NOMO-1 treated with dmso at 0.1 percent for 144 hours (cell line): ENCODE data around the gene KDM6B.

ENCODE experiments used
- DNase-seq: peaks from one replicate; lab custom pipeline; 2025; ENCODE audit not compliant: unreplicated experiment; lab: John Stamatoyannopoulos, UW

The KDM6B gene

DNA sequence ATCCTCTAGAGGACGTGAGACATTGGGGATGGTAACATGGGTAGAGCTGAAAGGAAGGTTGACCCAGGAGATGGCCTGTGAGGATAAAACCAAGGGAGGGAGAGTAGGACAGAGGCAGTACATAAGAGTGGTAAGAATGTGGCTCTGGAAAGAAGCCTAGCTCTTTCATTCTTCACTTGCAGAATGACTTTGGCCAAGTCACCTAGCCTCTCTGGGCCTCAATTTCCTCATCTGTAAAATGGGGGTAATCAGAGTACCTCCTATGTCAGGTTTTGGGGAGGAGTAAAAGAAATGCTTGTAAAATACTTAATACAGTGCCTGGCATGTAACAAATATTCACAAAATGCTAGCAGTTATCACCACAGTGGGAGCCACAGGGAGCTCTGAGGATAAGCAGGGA lies 6.9 kb downstream of the KDM6B start:
- DNase-seq, result no peak

DNA sequence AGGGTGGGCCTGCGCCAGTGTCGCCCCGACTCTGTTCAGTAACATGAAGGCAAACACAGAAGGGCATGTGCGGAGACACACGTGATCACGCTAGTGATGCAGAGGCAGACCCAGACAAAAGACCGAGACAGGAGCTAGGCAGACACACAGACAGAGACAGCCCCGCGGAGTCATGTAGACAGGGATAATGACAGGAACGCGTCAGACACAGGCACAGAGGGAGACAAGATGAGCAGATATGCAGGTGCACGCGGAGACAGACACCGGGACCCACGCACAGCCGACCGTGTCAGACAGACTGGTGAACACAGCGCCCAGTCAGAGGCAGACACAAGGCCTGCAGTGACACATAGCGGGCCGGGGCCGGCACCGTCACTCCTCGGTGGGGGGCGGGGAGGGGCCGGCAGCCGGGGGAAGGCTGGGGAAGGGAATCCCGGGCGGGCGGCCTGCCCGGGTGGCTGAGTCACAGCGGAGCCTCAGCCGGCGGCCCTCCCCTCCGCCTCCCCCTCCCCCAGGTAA lies 7.4 kb downstream of the KDM6B start:
- peak; percentile 64 for DNase-seq

DNA sequence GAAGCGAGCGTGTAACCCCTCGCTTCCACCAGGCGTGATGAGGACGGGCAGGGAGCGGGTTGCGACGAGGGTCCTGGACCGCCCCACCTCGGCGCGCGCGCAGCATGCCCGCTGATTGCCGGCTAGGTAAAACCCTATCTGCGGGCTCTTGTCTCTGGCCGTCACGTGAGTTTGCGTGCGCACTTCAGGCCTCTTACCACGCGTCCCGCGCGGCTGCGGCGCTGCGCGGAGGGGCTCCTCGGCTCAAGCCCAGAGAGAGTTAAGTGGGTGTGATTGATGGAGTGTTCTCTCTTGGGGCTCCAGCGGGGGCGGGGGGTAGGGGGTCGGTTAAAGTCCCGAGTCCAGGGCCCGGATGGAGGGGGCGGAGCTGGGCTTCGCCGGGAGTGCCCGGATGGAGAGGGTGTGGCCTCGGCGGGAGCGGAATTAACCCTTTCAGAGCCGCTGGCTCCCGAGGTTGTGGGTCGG lies 7.9 kb downstream of the KDM6B start:
- peak; percentile 64 for DNase-seq

DNA sequence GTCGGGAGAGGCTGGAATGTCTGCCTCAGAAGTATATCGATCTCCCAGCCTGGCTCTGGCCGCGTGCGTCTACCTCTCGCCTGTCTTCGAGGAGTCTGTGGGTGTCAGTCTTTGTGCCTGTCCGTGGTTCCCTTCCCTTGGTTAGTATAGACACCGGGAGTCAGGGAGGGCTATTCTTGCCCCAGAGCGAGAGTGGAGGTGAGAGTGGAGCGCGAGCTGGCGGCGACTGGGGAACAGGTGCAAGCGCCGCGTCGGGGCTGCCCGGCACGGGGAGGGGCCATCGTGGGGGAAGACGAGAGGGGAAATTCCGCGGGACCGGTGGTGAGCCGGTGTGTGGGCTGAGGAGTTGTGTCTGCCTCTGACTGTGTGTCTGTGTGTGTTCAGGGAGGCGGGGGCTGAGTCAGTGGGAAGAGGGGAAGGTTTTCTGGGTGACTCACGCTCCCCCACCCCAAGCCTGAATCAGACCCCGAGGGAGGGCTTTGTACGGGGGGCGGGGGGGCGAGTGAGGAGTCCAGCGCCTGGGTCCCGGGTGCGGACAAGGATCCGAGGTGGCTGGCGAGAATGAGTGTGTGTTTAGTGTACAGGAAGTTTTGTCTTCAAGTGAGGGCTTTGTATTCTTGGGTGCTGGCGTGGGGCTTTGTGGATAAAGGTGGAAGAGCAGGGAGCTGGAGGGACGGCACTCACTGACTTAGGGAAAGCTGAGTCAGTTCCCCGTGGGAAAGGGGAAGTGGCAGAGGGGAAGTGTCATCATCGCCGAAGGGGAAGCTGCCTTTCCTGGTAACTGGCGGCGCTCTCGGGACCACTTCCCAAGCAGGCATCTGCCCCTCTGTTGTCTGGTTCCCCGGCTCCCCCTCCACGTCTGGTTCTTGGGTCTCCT lies 8.6 kb downstream of the KDM6B start:
- peak; percentile 43 for DNase-seq

DNA sequence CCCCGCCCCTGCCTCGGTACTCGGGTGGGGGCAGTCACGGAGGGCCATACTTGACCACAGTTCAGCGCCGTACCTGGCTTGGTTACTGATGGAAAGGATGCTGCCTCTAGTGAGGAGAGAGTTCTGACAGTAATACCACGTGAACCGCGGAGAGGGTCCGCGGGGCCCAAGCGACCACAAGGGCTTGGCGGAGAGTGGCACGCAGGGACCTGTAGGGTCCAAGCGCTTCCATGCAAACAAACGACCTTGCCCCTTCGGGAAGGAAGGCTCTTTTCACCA lies 9.2 kb downstream of the KDM6B start:
- DNase-seq, result no peak

DNA sequence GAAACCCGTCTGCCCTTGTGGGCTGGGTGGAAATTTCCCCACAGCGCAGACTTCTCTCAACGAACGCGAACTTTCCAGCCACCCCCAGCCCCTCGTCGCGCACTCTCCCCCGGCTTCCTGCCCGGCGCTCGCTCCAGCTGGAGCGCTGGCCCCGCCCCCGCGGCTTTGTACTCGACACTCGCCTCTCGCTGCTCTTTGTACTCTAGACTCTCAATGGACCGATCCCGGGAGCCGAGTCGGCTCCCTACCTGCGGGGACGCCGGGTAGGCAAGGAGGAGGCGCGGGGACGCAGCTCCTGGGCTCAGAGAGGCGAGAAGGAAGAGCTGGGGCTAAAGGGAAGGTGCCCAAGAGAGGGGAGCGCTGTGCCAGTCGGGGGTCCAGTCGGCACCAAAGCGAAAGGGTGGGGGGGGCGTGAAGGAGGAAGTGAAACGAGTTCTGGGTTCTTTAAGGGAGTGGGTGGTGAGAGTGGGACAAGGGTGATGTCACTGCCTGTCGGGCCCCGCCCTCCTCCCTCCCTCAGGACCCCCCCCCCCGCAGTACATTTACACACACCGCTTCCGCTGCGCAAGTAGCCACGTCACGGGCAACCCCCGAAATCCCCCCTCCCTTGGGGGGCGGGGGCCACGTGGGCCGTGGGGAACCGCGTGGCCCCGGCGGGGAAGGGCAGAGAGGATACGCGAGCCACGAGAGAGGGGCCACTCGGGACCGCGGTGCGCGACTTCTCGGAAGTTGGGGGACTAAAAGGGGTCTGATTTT lies 9.7 kb downstream of the KDM6B start:
- peak; percentile 72 for DNase-seq

DNA sequence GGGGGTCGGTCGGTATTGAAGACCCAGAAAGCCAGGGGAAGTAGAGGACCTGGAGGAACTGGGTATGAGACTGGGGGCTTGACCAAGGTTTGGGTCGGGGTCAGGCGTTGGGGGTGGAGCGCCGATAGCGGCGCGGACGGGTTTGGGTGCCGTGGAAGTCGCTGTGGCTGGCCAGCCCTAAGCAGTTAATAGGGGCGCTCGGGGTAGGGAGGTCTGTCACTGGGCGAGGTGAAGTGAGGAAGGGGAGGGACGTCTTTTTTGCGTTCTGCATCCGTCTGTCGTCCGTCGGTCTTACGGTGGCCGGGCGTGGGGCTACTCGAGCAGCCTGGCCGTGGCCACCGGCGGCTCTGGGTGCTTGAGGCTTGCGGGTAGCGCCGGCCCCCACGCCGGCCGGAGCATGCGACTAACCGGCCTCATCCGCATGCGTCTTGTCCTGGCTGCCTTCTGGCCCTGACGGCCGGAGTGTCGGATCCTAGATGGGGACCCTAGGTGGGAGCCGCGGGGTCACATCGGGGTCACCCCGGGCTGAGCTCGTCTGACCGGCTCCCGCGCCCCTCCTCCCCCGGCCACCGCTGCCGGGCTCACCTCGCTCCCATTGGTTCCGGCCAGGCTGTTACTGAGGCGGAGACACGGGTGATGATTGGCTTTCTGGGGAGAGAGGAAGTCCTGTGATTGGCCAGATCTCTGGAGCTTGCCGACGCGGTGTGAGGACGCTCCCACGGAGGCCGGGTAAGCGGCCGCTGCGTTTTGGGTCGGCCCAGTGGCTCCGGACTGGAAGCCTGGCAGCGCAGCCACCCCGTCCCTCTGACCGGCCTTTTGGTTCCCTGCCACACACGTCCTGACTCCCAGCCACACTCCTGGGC lies 10.5 kb downstream of the KDM6B start:
- peak; percentile 91 for DNase-seq

DNA sequence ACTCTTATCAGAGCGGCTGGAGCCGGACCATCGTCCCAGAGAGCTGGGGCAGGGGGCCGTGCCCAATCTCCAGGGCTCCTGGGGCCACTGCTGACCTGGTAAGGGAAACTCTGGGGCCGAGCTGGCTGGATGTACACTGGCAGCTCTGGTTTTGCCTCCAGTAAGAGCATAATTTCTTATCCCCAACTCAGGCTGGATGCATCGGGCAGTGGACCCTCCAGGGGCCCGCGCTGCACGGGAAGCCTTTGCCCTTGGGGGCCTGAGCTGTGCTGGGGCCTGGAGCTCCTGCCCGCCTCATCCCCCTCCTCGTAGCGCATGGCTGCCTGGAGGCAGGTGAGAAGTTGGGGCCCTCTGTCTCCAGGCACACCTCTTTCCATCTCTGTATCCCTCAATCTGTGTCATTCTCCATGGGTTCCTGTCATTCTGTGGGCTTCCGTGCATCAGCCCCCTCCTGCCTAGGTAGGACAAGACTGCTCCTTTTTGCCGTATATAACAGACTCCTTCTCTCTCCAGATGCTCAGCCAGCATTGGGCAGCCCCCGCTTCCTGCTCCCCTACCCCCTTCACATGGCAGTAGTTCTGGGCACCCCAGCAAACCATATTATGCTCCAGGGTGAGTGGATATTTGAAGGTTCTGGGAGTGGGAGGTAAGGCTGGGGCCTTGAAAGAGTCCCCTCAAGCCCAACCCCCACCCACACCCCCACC lies 11.5 kb downstream of the KDM6B start:
- DNase-seq, result no peak

DNA sequence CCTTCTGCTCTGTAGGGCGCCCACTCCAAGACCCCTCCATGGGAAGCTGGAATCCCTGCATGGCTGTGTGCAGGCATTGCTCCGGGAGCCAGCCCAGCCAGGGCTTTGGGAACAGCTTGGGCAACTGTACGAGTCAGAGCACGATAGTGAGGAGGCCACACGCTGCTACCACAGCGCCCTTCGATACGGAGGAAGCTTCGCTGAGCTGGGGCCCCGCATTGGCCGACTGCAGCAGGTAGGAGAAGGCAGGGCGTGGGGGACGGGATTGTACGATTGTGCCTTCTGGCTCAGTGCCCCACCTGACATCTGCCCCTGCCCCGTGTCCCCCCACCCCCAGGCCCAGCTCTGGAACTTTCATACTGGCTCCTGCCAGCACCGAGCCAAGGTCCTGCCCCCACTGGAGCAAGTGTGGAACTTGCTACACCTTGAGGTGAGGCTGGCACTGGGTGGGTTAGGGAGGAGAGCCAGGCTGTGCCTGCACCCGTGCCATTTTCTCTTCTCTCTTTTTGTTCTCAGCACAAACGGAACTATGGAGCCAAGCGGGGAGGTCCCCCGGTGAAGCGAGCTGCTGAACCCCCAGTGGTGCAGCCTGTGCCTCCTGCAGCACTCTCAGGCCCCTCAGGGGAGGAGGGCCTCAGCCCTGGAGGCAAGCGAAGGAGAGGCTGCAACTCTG lies 12.2 kb downstream of the KDM6B start:
- DNase-seq, result no peak

DNA sequence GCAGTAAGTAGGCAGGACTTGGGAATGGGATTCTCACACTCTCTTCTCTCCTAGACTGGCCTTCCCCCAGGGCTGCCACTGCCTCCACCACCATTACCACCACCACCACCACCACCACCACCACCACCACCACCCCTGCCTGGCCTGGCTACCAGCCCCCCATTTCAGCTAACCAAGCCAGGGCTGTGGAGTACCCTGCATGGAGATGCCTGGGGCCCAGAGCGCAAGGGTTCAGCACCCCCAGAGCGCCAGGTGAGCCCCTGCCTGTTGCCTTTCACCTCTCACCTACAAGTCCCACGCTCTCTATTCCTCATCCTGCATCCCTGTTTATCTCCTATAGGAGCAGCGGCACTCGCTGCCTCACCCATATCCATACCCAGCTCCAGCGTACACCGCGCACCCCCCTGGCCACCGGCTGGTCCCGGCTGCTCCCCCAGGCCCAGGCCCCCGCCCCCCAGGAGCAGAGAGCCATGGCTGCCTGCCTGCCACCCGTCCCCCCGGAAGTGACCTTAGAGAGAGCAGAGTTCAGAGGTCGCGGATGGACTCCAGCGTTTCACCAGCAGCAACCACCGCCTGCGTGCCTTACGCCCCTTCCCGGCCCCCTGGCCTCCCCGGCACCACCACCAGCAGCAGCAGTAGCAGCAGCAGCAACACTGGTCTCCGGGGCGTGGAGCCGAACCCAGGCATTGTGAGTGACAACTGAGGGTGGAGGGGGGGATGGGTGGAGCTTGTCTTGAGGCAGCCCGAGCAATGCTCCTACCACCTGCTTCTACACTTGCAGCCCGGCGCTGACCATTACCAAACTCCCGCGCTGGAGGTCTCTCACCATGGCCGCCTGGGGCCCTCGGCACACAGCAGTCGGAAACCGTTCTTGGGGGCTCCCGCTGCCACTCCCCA lies 13.0 kb downstream of the KDM6B start:
- DNase-seq, result no peak

DNA sequence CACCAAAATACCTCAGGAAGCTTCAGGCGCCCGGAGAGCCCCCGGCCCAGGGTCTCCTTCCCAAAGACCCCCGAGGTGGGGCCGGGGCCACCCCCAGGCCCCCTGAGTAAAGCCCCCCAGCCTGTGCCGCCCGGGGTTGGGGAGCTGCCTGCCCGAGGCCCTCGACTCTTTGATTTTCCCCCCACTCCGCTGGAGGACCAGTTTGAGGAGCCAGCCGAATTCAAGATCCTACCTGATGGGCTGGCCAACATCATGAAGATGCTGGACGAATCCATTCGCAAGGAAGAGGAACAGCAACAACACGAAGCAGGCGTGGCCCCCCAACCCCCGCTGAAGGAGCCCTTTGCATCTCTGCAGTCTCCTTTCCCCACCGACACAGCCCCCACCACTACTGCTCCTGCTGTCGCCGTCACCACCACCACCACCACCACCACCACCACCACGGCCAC lies 14.1 kb downstream of the KDM6B start:
- DNase-seq, result no peak

DNA sequence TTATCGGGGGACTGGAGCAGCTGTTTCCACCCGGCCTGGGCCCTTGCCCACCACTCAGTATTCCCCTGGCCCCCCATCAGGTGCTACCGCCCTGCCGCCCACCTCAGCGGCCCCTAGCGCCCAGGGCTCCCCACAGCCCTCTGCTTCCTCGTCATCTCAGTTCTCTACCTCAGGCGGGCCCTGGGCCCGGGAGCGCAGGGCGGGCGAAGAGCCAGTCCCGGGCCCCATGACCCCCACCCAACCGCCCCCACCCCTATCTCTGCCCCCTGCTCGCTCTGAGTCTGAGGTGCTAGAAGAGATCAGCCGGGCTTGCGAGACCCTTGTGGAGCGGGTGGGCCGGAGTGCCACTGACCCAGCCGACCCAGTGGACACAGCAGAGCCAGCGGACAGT lies 14.7 kb downstream of the KDM6B start:
- DNase-seq, result no peak

DNA sequence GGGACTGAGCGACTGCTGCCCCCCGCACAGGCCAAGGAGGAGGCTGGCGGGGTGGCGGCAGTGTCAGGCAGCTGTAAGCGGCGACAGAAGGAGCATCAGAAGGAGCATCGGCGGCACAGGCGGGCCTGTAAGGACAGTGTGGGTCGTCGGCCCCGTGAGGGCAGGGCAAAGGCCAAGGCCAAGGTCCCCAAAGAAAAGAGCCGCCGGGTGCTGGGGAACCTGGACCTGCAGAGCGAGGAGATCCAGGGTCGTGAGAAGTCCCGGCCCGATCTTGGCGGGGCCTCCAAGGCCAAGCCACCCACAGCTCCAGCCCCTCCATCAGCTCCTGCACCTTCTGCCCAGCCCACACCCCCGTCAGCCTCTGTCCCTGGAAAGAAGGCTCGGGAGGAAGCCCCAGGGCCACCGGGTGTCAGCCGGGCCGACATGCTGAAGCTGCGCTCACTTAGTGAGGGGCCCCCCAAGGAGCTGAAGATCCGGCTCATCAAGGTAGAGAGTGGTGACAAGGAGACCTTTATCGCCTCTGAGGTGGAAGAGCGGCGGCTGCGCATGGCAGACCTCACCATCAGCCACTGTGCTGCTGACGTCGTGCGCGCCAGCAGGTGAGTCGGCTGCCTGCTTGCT lies 15.2 kb downstream of the KDM6B start:
- DNase-seq, result no peak

DNA sequence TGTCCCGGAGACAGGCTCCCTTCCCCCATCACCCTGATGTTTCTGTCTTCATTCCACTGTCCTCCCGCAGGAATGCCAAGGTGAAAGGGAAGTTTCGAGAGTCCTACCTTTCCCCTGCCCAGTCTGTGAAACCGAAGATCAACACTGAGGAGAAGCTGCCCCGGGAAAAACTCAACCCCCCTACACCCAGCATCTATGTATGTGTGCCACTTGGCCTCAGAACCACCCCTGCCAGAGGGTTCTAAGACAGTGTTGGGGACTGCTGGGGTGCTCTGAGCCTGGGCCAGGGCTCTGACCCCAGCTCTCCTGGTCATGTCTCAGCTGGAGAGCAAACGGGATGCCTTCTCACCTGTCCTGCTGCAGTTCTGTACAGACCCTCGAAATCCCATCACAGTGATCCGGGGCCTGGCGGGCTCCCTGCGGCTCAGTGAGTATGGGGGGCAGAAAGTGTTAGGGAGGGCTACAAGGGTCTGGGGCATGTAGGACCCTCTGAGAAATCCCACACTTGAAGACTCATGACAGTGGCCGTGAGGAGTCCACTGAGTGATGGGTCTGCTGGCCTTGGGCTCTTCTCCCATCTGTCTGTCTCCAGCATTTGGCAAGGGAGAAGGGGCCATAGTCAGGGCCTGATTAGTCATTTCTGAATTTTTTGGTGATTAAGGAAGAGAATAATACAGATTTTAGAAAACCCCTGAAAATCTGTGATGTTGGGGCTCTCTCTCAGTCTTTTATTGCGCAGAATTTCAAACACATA lies 15.9 kb downstream of the KDM6B start:
- no peak for DNase-seq

DNA sequence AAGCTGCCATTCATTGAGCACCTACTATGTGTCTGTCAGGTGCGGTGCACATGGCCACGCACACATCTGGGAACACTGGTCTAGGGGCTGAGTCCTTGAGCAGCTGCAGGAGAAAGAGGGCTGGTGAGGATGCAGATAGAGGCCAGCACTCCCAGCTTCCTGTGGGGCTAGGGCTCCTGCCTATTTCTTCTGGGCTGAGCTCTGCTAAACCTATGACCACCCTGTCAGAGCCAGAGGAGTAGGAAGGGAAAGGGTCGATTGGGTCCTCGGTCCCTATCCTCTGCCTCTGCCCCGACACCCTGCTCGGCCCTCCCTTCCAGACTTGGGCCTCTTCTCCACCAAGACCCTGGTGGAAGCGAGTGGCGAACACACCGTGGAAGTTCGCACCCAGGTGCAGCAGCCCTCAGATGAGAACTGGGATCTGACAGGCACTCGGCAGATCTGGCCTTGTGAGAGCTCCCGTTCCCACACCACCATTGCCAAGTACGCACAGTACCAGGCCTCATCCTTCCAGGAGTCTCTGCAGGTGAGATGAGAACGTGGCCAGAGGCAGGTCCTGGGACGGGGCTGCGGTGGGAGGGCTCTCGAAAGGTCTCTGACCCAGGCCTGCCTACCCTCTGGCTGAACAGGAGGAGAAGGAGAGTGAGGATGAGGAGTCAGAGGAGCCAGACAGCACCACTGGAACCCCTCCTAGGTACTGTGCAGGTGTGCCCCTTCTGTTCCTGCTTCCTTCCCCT lies 16.9 kb downstream of the KDM6B start:
- no peak for DNase-seq

DNA sequence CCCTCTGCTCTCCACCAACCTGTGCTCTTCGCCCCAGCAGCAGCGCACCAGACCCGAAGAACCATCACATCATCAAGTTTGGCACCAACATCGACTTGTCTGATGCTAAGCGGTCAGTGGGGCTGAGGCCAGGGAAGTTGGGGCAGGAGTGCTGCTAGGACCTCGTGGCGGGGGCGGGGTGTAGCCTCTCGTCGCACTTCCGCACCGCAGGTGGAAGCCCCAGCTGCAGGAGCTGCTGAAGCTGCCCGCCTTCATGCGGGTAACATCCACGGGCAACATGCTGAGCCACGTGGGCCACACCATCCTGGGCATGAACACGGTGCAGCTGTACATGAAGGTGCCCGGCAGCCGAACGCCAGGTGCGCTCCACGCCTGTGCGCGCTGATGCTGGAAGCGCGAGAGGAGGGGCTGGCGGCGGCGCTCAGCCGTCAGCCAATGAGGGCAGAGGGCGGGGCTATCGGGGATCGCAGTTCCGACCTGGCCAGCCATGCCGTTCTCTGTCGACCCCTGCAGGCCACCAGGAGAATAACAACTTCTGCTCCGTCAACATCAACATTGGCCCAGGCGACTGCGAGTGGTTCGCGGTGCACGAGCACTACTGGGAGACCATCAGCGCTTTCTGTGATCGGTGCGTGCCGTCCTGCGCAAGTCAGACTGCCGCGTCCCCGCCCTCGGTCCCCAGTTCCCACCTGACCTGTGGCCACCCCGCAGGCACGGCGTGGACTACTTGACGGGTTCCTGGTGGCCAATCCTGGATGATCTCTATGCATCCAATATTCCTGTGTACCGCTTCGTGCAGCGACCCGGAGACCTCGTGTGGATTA lies 17.6 kb downstream of the KDM6B start:
- DNase-seq, result peak; percentile 80
